ENCODE measurements around the gene FAM124B.

FAM124B gene

GRCh38 chr2:224433442-224433841 lies 31.5 kb upstream of the FAM124B start:
- no peak overlapping the region for H3K4me3 ChIP-seq (ENCODE audit: low read depth, low read length)
- H3K4me1 ChIP-seq (ENCODE audit: control insufficient read depth, insufficient read depth, low read length), result peaks cover 11% of the 10 kb centered on the region
- no peaks in the 10 kb centered on the region for H3K36me3 ChIP-seq (ENCODE audit: control insufficient read depth, insufficient read depth, low read length)
- peak overlapping the region; percentile 89 for H3K27ac ChIP-seq (ENCODE audit: low read depth, low read length)
- no peak overlapping the region; the same call in 1 of the 2 replicates for H3K9ac ChIP-seq (ENCODE audit: low read depth, low read length)
- peaks cover 27% of the 10 kb centered on the region for H3K9me3 ChIP-seq (ENCODE audit: control insufficient read depth, insufficient read depth, low read length)
- H3K27me3 ChIP-seq (ENCODE audit: control insufficient read depth, insufficient read depth, low read length), result no peaks in the 10 kb centered on the region

GRCh38 chr2:224432003-224432579 lies 30.2 kb upstream of the FAM124B start:
- H3K36me3 ChIP-seq (ENCODE audit: control insufficient read depth, insufficient read depth, low read length), result no peaks in the 10 kb centered on the region
- H3K27ac ChIP-seq (ENCODE audit: low read depth, low read length), result no peak overlapping the region
- no peak overlapping the region for H3K9ac ChIP-seq (ENCODE audit: low read depth, low read length)
- no peak overlapping the region; the same call in 1 of the 2 replicates for H3K4me3 ChIP-seq (ENCODE audit: low read depth, low read length)
- H3K27me3 ChIP-seq (ENCODE audit: control insufficient read depth, insufficient read depth, low read length), result no peaks in the 10 kb centered on the region
- H3K4me1 ChIP-seq (ENCODE audit: control insufficient read depth, insufficient read depth, low read length), result peaks cover 11% of the 10 kb centered on the region
- peaks cover 27% of the 10 kb centered on the region for H3K9me3 ChIP-seq (ENCODE audit: control insufficient read depth, insufficient read depth, low read length)

- Histone ChIP-seq H3K9me3 (ENCODE audit: control insufficient read depth, insufficient read depth, low read length) (peaks cover 27% of the 10 kb centered on the region), H3K4me1 (ENCODE audit: control insufficient read depth, insufficient read depth, low read length) (peaks cover 9% of the 10 kb centered on the region), H3K4me3 (ENCODE audit: low read depth, low read length) (no peak overlapping the region), H3K27ac (ENCODE audit: low read depth, low read length) (no peak overlapping the region), H3K36me3 (ENCODE audit: control insufficient read depth, insufficient read depth, low read length) (no peaks in the 10 kb centered on the region), H3K27me3 (ENCODE audit: control insufficient read depth, insufficient read depth, low read length) (no peaks in the 10 kb centered on the region), H3K9ac (ENCODE audit: low read depth, low read length) (no peak overlapping the region)
Measured at GRCh38 chr2:224429441-224429810, 27.5 kb upstream of the FAM124B start.

- Histone ChIP-seq H3K4me3 (ENCODE audit: low read depth, low read length) (no peak overlapping the region), H3K4me1 (ENCODE audit: control insufficient read depth, insufficient read depth, low read length) (peaks cover 3% of the 10 kb centered on the region), H3K9me3 (ENCODE audit: control insufficient read depth, insufficient read depth, low read length) (peaks cover 27% of the 10 kb centered on the region), H3K27ac (ENCODE audit: low read depth, low read length) (no peak overlapping the region), H3K9ac (ENCODE audit: low read depth, low read length) (no peak overlapping the region), H3K27me3 (ENCODE audit: control insufficient read depth, insufficient read depth, low read length) (no peaks in the 10 kb centered on the region), H3K36me3 (ENCODE audit: control insufficient read depth, insufficient read depth, low read length) (no peaks in the 10 kb centered on the region)
Measured at GRCh38 chr2:224428787-224429440, 27.0 kb upstream of the FAM124B start.

- H3K27ac ChIP-seq (ENCODE audit: low read depth, low read length), result no peak overlapping the region
Measured at GRCh38 chr2:224427471-224427870, 25.6 kb upstream of the FAM124B start.

GRCh38 chr2:224426656-224427055 lies 24.7 kb upstream of the FAM124B start:
- no peak overlapping the region for H3K4me3 ChIP-seq (ENCODE audit: low read depth, low read length)
- H3K9me3 ChIP-seq (ENCODE audit: control insufficient read depth, insufficient read depth, low read length), result peaks cover 19% of the 10 kb centered on the region
- no peaks in the 10 kb centered on the region for H3K36me3 ChIP-seq (ENCODE audit: control insufficient read depth, insufficient read depth, low read length)
- H3K4me1 ChIP-seq (ENCODE audit: control insufficient read depth, insufficient read depth, low read length), result no peaks in the 10 kb centered on the region
- no peak overlapping the region for H3K9ac ChIP-seq (ENCODE audit: low read depth, low read length)
- no peak overlapping the region for H3K27ac ChIP-seq (ENCODE audit: low read depth, low read length)
- no peaks in the 10 kb centered on the region for H3K27me3 ChIP-seq (ENCODE audit: control insufficient read depth, insufficient read depth, low read length)

More at GRCh38 chr2:224427471-224427870, 25.6 kb upstream of the FAM124B start:
- Histone ChIP-seq H3K36me3 (ENCODE audit: control insufficient read depth, insufficient read depth, low read length) (no peaks in the 10 kb centered on the region), H3K27me3 (ENCODE audit: control insufficient read depth, insufficient read depth, low read length) (no peaks in the 10 kb centered on the region), H3K4me1 (ENCODE audit: control insufficient read depth, insufficient read depth, low read length) (no peaks in the 10 kb centered on the region), H3K9ac (ENCODE audit: low read depth, low read length) (no peak overlapping the region), H3K9me3 (ENCODE audit: control insufficient read depth, insufficient read depth, low read length) (peaks cover 26% of the 10 kb centered on the region), H3K4me3 (ENCODE audit: low read depth, low read length) (no peak overlapping the region)

- Histone ChIP-seq H3K27me3 (ENCODE audit: control insufficient read depth, insufficient read depth, low read length) (no peaks in the 10 kb centered on the region), H3K27ac (ENCODE audit: low read depth, low read length) (no peak overlapping the region), H3K4me3 (ENCODE audit: low read depth, low read length) (no peak overlapping the region), H3K9me3 (ENCODE audit: control insufficient read depth, insufficient read depth, low read length) (no peaks in the 10 kb centered on the region), H3K9ac (ENCODE audit: low read depth, low read length) (no peak overlapping the region), H3K4me1 (ENCODE audit: control insufficient read depth, insufficient read depth, low read length) (peaks cover 10% of the 10 kb centered on the region), H3K36me3 (ENCODE audit: control insufficient read depth, insufficient read depth, low read length) (no peaks in the 10 kb centered on the region)
Measured at GRCh38 chr2:224421065-224421464, 19.2 kb upstream of the FAM124B start.

- peak overlapping the region; percentile 74 for H3K27ac ChIP-seq (ENCODE audit: low read depth, low read length)
- peaks cover 10% of the 10 kb centered on the region for H3K4me1 ChIP-seq (ENCODE audit: control insufficient read depth, insufficient read depth, low read length)
Measured at GRCh38 chr2:224417947-224418346, 16.0 kb upstream of the FAM124B start.

GRCh38 chr2:224417361-224417729 lies 15.4 kb upstream of the FAM124B start:
- Histone ChIP-seq H3K9me3 (ENCODE audit: control insufficient read depth, insufficient read depth, low read length) (no peaks in the 10 kb centered on the region), H3K27ac (ENCODE audit: low read depth, low read length) (peak overlapping the region; percentile 74), H3K36me3 (ENCODE audit: control insufficient read depth, insufficient read depth, low read length) (no peaks in the 10 kb centered on the region), H3K27me3 (ENCODE audit: control insufficient read depth, insufficient read depth, low read length) (no peaks in the 10 kb centered on the region), H3K9ac (ENCODE audit: low read depth, low read length) (no peak overlapping the region), H3K4me1 (ENCODE audit: control insufficient read depth, insufficient read depth, low read length) (peaks cover 10% of the 10 kb centered on the region), H3K4me3 (ENCODE audit: low read depth, low read length) (no peak overlapping the region)

More at GRCh38 chr2:224417947-224418346, 16.0 kb upstream of the FAM124B start:
- no peaks in the 10 kb centered on the region for H3K27me3 ChIP-seq (ENCODE audit: control insufficient read depth, insufficient read depth, low read length)
- no peak overlapping the region for H3K4me3 ChIP-seq (ENCODE audit: low read depth, low read length)
- no peaks in the 10 kb centered on the region for H3K9me3 ChIP-seq (ENCODE audit: control insufficient read depth, insufficient read depth, low read length)
- H3K9ac ChIP-seq (ENCODE audit: low read depth, low read length), result no peak overlapping the region
- H3K36me3 ChIP-seq (ENCODE audit: control insufficient read depth, insufficient read depth, low read length), result no peaks in the 10 kb centered on the region

- no peak overlapping the region for H3K9ac ChIP-seq (ENCODE audit: low read depth, low read length)
- H3K27me3 ChIP-seq (ENCODE audit: control insufficient read depth, insufficient read depth, low read length), result no peaks in the 10 kb centered on the region
- H3K4me3 ChIP-seq (ENCODE audit: low read depth, low read length), result no peak overlapping the region
- no peaks in the 10 kb centered on the region for H3K9me3 ChIP-seq (ENCODE audit: control insufficient read depth, insufficient read depth, low read length)
- no peaks in the 10 kb centered on the region for H3K36me3 ChIP-seq (ENCODE audit: control insufficient read depth, insufficient read depth, low read length)
- H3K27ac ChIP-seq (ENCODE audit: low read depth, low read length), result peak overlapping the region; percentile 74
- H3K4me1 ChIP-seq (ENCODE audit: control insufficient read depth, insufficient read depth, low read length), result peaks cover 10% of the 10 kb centered on the region
Measured at GRCh38 chr2:224416656-224417360, 14.9 kb upstream of the FAM124B start.

- no peaks in the 10 kb centered on the region for H3K9me3 ChIP-seq (ENCODE audit: control insufficient read depth, insufficient read depth, low read length)
- H3K27ac ChIP-seq (ENCODE audit: low read depth, low read length), result no peak overlapping the region
- H3K27me3 ChIP-seq (ENCODE audit: control insufficient read depth, insufficient read depth, low read length), result no peaks in the 10 kb centered on the region
- H3K4me1 ChIP-seq (ENCODE audit: control insufficient read depth, insufficient read depth, low read length), result peaks cover 10% of the 10 kb centered on the region
- no peak overlapping the region for H3K4me3 ChIP-seq (ENCODE audit: low read depth, low read length)
- H3K36me3 ChIP-seq (ENCODE audit: control insufficient read depth, insufficient read depth, low read length), result no peaks in the 10 kb centered on the region
- no peak overlapping the region for H3K9ac ChIP-seq (ENCODE audit: low read depth, low read length)
Measured at GRCh38 chr2:224413381-224413780, 11.5 kb upstream of the FAM124B start.

Measured in HUES48 (cell line).